Measurements from ENCODE around the gene GNAQ.

DNA sequence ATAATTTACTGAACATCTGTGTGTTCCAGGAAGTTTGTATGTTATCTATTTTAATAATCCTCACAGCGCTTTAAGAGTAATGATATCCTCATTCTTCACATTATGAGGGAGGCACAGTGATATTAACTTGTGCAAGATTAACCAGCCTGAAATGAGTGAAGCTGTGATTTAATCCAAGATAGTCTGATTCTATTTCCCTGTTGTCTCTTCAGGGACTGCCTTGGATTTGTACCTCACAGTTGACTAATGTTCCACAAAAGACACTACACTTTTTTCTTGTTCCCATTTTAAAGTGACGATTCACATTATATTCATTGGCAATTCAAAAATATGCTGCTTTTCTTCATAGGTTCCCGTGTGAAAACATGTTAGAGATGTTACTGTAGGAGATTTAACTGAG lies 258.2 kb downstream of the GNAQ start:
- TF ChIP-seq TEAD4 (IDR thresholded peaks at IDR 0.05): no peak
- no peak for TF ChIP-seq RAD21 (IDR thresholded peaks at IDR 0.05; ENCODE audit: low read depth)
- no peak for TF ChIP-seq EP300 (IDR thresholded peaks at IDR 0.05; ENCODE audit: borderline replicate concordance)
- no peak for TF ChIP-seq YY1 (IDR thresholded peaks at IDR 0.05; ENCODE audit: low read depth)
- TF ChIP-seq, protein P1, sequence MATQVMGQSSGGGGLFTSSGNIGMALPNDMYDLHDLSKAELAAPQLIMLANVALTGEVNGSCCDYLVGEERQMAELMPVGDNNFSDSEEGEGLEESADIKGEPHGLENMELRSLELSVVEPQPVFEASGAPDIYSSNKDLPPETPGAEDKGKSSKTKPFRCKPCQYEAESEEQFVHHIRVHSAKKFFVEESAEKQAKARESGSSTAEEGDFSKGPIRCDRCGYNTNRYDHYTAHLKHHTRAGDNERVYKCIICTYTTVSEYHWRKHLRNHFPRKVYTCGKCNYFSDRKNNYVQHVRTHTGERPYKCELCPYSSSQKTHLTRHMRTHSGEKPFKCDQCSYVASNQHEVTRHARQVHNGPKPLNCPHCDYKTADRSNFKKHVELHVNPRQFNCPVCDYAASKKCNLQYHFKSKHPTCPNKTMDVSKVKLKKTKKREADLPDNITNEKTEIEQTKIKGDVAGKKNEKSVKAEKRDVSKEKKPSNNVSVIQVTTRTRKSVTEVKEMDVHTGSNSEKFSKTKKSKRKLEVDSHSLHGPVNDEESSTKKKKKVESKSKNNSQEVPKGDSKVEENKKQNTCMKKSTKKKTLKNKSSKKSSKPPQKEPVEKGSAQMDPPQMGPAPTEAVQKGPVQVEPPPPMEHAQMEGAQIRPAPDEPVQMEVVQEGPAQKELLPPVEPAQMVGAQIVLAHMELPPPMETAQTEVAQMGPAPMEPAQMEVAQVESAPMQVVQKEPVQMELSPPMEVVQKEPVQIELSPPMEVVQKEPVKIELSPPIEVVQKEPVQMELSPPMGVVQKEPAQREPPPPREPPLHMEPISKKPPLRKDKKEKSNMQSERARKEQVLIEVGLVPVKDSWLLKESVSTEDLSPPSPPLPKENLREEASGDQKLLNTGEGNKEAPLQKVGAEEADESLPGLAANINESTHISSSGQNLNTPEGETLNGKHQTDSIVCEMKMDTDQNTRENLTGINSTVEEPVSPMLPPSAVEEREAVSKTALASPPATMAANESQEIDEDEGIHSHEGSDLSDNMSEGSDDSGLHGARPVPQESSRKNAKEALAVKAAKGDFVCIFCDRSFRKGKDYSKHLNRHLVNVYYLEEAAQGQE (IDR thresholded peaks at IDR 0.05; ENCODE audit: low read depth): no peak
- TF ChIP-seq TAF1 (IDR thresholded peaks at IDR 0.05; ENCODE audit: low read depth): no peak
- no peak for TF ChIP-seq EGR1 (IDR thresholded peaks at IDR 0.05)

All from Ishikawa (cell line).